ENCODE data around the gene NAGA. TPM values are rescaled to one million over a fixed set of nuclear protein-coding genes. Genes with fewer than 3 reads are reported as not detected.
A peak's percentile ranks its signal among the peaks of the same experiment; 100 is the strongest.

Gene NAGA
- total and polyA plus RNA-seq, 9 of the 15 experiments (the other 6 are each of a cell fraction or from before 2014, with no cell fraction given) = 6.5 to 20.6 (median 17.4) TPM

GRCh38 chr22:42070517-42071422 is at the start of gene NAGA (continued):
- TF ChIP-seq EP300 (IDR thresholded peaks at IDR 0.05; ENCODE audit: low read length) (peak; percentile 5; the same call in 1 of the 2 replicates), TRIM25 (IDR thresholded peaks at IDR 0.05; ENCODE audit: borderline replicate concordance) (no peak), RUNX1 (IDR thresholded peaks at IDR 0.05; ENCODE audit: low read depth) (0 out of 2 replicates have a peak, but pooled peaks have one; percentile 27), RB1 (IDR thresholded peaks at IDR 0.05; ENCODE audit: low read depth) (0 out of 2 replicates have a peak, but pooled peaks have one; percentile 5), DIDO1 (tag; IDR thresholded peaks at IDR 0.05; ENCODE audit: low read depth) (no peak), PURB (CRISPR knock-in tag; IDR thresholded peaks at IDR 0.05; ENCODE audit: low read depth) (no peak), KDM5B (IDR thresholded peaks at IDR 0.05; ENCODE audit: insufficient replicate concordance, low read depth, low read length) (peak; percentile 79), GMEB1 (CRISPR knock-in tag; IDR thresholded peaks at IDR 0.05) (0 out of 2 replicates have a peak, but pooled peaks have one; percentile 16), MLLT1 (IDR thresholded peaks at IDR 0.05) (peak in 1 of 2 experiments; percentile 69; a peak in 1 of 4 replicates), MAX (CRISPR knock-in tag; IDR thresholded peaks at IDR 0.05) (peak; percentile 76), MBD2 (IDR thresholded peaks at IDR 0.05; ENCODE audit: borderline replicate concordance, low read depth) (peak; percentile 33; the same call in 1 of the 2 replicates), CUX1 (CRISPR knock-in tag; IDR thresholded peaks at IDR 0.05) (no peak), TBP (optimal IDR thresholded peaks at IDR 0.05; ENCODE audit: low read depth, low read length) (peak; percentile 79), NCOR1 (IDR thresholded peaks at IDR 0.05) (no peak)

All from K562 (cell line).